NOMO-1 (cell line): ENCODE results near the gene EFHD2.
"Not testable (repeated sequence)": the region's sequence is repeated elsewhere in the genome, so short reads cannot be mapped to it uniquely, and the experiment has no call there.

Experiments used
- DNase-seq, 2 experiments: peaks; one replicate each; lab custom pipeline; 2025; ENCODE audit not compliant: unreplicated experiment in 2 of 2; lab: John Stamatoyannopoulos, UW

Gene EFHD2

DNA sequence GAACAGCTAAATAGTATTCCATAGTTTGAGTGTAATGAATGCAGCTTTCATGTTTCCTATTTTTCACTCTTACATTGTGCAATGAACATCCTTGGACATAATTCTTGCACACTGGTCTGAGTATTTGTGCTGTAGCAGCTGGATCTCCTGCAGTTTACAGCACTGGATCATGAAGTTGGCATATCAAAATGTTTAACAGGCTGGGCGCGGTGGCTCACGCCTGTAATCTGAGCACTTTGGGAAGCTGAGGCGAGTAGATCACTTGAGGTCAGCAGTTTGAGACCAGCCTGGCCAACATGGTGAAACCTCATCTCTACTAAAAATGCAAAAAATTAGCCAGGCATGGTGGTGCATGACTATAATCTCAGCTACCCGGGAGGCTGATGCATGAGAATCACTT, 61.4 kb downstream of the EFHD2 start:
- not testable (repeated sequence) for DNase-seq

DNA sequence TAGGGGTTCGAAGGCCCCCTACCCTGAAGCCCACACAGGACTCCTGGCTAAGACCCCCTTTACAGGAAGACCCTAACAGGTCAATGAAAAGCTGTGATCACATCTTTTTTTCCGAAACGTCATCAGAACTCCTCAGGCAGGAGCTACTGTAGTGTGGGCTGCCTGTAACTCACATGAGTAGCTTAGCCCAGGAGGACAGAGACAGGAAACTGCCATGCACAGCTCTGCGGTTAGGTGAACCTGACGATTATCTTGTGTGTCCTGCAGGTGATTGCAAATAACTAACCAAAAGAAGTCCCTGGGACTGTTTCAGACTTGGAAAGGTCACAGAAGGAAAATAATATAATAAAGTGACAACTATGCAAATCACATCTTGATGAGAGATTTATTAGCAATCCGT, 62.0 kb downstream of the EFHD2 start:
- not testable (repeated sequence) for DNase-seq

DNA sequence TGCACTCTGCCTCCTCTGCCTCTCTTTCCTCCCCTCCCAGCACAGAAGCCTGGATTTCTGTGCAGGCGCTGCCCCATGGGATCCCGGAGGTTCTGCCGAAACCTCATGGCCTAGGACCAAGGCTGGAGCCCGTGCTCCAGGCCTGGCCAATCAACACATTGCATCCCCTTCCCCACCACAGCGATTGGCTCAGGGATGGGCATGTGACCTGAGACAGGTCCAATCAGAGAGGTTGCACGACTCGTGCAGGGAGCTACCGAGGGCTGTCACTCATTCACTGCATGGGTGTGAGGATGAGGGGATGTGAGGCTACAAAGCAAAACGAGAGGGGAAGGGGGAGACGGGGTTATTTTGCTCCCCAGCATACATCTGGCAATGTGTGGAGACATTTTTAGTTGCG, 62.9 kb downstream of the EFHD2 start:
- no peak for DNase-seq

DNA sequence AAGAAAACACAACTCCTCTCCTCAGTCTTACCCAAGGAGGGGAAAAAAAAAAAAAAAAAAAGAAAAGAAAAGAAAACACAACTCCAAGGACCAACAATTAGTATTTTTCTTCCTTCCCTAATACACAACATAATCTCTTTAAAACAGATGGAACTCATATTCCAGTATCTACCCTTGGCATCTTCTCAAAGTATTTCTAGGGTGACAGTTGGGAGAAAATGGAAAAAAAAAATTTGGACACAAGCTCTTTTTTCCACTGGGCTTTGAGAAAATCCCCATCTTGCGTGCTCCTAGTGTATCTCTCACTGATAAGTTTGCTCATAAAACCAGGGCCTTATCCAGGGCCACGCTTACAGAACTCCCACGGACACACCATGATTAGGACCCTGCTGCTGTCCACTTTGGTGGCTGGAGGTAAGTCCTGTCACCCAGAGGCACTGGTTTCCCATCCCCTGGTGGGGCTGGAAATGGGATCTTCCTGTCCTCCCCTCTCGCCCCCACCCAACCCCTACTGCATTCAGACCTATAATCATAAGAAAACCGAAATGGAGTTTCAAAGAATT, 66.1 kb downstream of the EFHD2 start, which contains the start of gene CELA2B:
Gene CELA2B (plus strand): TSS at position 353 of the 563 bp plus-strand sequence. CDS start 22 bp downstream, at position 375.
- DNase-seq: no peak

DNA sequence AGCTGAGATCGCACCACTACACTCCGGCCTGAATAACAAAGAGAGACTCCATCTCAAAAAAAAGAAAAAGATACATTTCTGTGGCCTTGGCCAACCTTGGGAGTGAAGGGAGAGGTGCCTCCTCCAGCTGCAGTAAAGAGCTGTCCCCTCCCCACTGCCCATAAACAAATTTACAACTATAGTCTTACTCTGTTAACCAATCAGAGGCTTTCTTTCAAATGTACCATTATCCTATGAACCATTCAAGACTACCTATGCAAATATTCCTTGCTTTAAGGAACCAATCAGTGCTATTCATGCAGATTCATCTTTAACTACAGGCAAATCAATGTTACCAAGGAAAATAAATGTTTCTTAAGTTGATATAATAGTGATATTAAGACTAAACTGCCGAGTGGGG, 67.2 kb downstream of the EFHD2 start:
- DNase-seq: no peak

DNA sequence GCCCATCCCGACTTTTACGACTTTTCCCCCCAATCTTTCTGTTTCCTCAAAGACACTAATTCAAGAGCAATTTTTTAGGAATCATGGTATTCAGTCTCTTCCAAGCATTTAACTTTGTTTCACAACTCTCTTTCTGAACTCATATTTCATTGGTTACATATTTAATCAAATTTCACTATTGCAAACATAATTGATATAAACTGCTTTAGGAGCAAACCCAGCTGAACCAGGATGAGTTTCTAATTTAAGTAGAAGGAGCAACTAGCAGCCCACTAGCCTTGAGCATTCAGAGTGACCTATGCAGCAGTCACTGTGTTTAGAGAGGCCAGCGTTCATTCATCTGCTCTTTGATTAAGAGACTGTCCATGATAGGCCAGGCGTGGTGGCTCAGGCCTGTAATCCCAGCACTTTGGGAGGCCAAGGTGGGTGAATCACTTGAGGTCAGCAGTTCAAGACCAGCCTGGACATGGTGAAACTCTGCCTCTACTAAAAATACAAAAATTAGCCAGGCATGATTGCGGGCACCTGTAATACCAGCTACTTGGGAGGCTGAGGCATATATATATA, 68.0 kb downstream of the EFHD2 start:
- no peak for DNase-seq
